GM21717 (cell line): ENCODE data around the gene HIC1.

Source experiments
- ATAC-seq: cut with Tn5 transposase; IDR thresholded peaks from one replicate; pipeline ENCODE4 v1.9.1; 2021; ENCODE audit warnings: mild to moderate bottlenecking, moderate library complexity; ENCODE audit not compliant: unreplicated experiment

HIC1 gene

GRCh38 chr17:2044263-2044894 is 10.5 kb upstream of the HIC1 start:
- ATAC-seq = no peak

GRCh38 chr17:2047590-2047989 is 7.3 kb upstream of the HIC1 start:
- ATAC-seq = no peak

GRCh38 chr17:2048805-2049204 is 6.1 kb upstream of the HIC1 start:
- no peak for ATAC-seq

- no peak for ATAC-seq
Observed at GRCh38 chr17:2049333-2050299, 5.3 kb upstream of the HIC1 start.

- no peak for ATAC-seq
Observed at GRCh38 chr17:2050300-2051060, 4.4 kb upstream of the HIC1 start.

GRCh38 chr17:2051061-2051932 is 3.6 kb upstream of the HIC1 start:
- no peak for ATAC-seq

- ATAC-seq = no peak
Observed at GRCh38 chr17:2051933-2052559, 2.9 kb upstream of the HIC1 start.

GRCh38 chr17:2053380-2054261 is 1.3 kb upstream of the HIC1 start:
- ATAC-seq = no peak

GRCh38 chr17:2054262-2054511 is 716 bp upstream of the HIC1 start:
- ATAC-seq = no peak

GRCh38 chr17:2055292-2056205 is 646 bp downstream of the HIC1 start:
- no peak for ATAC-seq

GRCh38 chr17:2056206-2057174 is 1.6 kb downstream of the HIC1 start:
- no peak for ATAC-seq

- no peak for ATAC-seq
Observed at GRCh38 chr17:2057175-2057759, 2.4 kb downstream of the HIC1 start.

- ATAC-seq = no peak
Observed at GRCh38 chr17:2057760-2058585, 3.1 kb downstream of the HIC1 start.

GRCh38 chr17:2058586-2059546 is 4.0 kb downstream of the HIC1 start:
- ATAC-seq = no peak
